HG03103 (cell line): ENCODE results near the gene TRERF1.
"Not testable (repeated sequence)": the region's sequence is repeated elsewhere in the genome, so short reads cannot be mapped to it uniquely, and the experiment has no call there.

Experiments used
- ATAC-seq: cut with Tn5 transposase; IDR thresholded peaks from one replicate; pipeline ENCODE4 v1.9.1; 2021; ENCODE audit warnings: low read depth; ENCODE audit not compliant: unreplicated experiment

TRERF1 gene

GRCh38 chr6:42345696-42346416, 105.9 kb downstream of the TRERF1 start:
- no peak for ATAC-seq

GRCh38 chr6:42344756-42345155, 107.0 kb downstream of the TRERF1 start:
- ATAC-seq: no peak

- ATAC-seq: no peak
Observed at GRCh38 chr6:42341771-42342553, 109.8 kb downstream of the TRERF1 start.

GRCh38 chr6:42341221-42341620, 110.5 kb downstream of the TRERF1 start:
- ATAC-seq: no peak

GRCh38 chr6:42340511-42340910, 111.2 kb downstream of the TRERF1 start:
- no peak for ATAC-seq

GRCh38 chr6:42339991-42340401, 111.7 kb downstream of the TRERF1 start:
- ATAC-seq: no peak

- no peak for ATAC-seq
Observed at GRCh38 chr6:42338744-42339222, 112.9 kb downstream of the TRERF1 start.

GRCh38 chr6:42337985-42338743, 113.6 kb downstream of the TRERF1 start:
- ATAC-seq: no peak

- ATAC-seq: no peak
Observed at GRCh38 chr6:42336431-42336830, 115.3 kb downstream of the TRERF1 start.

GRCh38 chr6:42335896-42336295, 115.8 kb downstream of the TRERF1 start:
- no peak for ATAC-seq

GRCh38 chr6:42334870-42335269, 116.9 kb downstream of the TRERF1 start:
- no peak for ATAC-seq

- no peak for ATAC-seq
Observed at GRCh38 chr6:42333612-42334011, 118.1 kb downstream of the TRERF1 start.

- ATAC-seq: no peak
Observed at GRCh38 chr6:42332916-42333315, 118.8 kb downstream of the TRERF1 start.

GRCh38 chr6:42331019-42331418, 120.7 kb downstream of the TRERF1 start:
- no peak for ATAC-seq

- no peak for ATAC-seq
Observed at GRCh38 chr6:42326248-42326647, 125.5 kb downstream of the TRERF1 start.

- ATAC-seq: not testable (repeated sequence)
Observed at GRCh38 chr6:42324656-42325324, 126.9 kb downstream of the TRERF1 start.

GRCh38 chr6:42322676-42323075, 129.1 kb downstream of the TRERF1 start:
- ATAC-seq: no peak

- ATAC-seq: no peak
Observed at GRCh38 chr6:42321976-42322375, 129.8 kb downstream of the TRERF1 start.

- ATAC-seq: no peak
Observed at GRCh38 chr6:42320762-42321161, 131.0 kb downstream of the TRERF1 start.

- ATAC-seq: no peak
Observed at GRCh38 chr6:42318480-42318879, 133.2 kb downstream of the TRERF1 start.

- ATAC-seq: no peak
Observed at GRCh38 chr6:42316981-42317380, 134.7 kb downstream of the TRERF1 start.
